GM21723 (cell line): ENCODE results near the gene HENMT1.
"Not testable (repeated sequence)": the region's sequence is repeated elsewhere in the genome, so short reads cannot be mapped to it uniquely, and the experiment has no call there.

Experiments used
- ATAC-seq: cut with Tn5 transposase; IDR thresholded peaks from one replicate; pipeline ENCODE4 v1.9.1; 2021; ENCODE audit warnings: mild to moderate bottlenecking, moderate library complexity; ENCODE audit not compliant: unreplicated experiment

HENMT1 gene

DNA sequence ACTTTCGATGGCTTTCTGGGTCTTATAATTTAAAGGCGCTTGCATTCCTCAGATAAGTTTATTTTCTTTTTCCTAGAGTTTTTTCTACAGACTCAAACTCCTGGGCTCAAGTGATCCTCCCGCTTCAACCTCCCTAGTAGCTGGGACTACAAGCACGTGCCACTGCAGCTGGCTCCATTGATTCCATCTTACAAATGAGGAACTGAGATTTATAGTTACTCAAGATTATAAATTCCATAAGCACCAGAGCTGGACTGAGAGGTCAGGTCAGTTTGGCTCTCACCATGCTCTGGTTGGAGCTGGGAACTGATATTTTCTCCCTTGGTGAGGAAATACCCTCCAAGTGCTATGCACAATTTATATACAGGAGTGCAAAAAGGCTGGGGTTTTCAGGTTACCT, 17.8 kb upstream of the HENMT1 start:
- no peak for ATAC-seq

DNA sequence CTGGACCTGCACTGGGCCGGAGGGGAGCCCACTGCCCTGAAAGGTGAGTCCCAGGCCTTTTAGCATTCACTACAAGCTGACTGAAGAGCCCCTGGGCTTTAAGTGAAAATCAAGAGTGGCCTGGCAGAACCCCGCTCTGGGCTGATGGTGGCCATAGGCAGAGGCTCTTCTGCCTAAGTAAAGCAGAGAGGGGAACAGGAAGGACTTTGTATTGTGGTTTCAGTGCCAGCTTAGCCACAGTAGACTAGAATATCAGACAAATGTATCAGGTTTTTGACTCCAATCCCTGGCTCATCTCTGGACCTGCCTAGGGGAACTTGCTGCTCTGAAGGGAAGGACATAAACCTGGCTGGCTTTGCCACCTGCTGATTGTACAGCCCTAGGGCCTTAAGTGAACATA, 10.2 kb upstream of the HENMT1 start:
- ATAC-seq = no peak

DNA sequence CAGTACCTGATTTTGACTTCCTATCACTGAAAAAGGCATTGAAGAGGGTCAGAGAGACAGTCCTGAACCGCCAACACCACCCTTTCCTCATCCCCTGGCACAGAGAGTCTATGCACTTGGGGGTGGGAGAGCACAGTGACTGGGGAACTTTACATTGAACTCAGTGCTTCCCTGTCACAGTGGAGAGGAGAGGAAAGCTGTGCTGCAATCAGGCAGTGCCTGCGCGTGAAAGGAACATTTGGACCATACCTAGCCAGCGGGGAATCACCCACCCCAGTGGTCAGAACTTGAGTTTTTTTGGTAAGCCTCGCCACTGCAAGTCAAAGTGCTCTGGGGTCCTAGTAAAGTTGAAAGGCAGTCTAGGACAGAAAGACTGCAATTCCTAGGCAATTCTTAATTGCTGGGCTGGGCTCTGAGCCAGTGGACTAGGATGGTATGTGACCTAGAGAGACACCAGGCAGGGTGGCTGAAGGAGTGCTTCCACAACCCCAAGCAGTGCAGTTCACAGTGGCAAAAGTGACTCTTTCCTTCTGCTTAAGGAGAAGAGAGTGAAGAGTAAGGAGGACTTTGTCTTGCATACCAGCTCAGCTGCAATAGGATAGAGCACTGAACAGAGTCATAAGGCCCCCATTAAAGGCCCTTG, 9.4 kb upstream of the HENMT1 start:
- ATAC-seq = no peak

DNA sequence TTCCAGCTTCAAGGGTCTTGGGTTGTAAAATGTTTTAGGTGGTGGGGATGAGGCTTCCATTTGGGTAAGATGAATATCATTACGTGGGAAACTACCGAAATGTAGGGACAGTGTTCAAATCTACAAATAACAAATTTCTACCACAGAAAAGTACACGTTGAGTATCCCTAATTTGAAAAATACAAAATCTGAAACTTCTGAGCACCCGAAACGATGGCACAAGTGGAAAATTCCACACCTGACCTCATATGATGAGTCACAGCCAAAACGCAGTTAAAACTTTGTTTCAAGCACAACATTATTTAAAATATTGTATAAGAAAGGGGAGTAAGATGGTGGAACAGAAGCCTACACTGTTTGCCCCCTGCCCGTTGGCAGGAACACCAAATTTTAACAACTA, 8.8 kb upstream of the HENMT1 start:
- ATAC-seq = no peak

DNA sequence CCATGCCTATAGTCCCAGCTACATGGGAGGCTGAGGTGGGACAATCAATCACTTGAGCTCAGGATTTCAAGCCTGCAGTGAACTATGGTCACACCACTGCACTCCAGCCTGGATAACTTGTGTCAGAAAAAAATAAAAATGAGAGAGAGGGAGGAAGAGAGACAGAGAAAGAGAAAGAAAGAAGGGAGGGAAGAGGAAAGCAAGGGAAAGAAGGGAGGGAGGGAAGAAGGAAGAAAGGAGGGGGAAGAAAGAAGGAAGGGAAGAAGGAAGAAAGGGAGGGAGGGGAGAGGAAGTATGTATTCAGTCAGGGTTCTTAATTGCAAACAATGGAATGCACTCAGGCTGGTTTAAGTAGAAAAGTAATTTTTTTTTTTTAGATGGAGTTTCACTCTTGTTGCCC, 7.9 kb upstream of the HENMT1 start:
- ATAC-seq = no peak

DNA sequence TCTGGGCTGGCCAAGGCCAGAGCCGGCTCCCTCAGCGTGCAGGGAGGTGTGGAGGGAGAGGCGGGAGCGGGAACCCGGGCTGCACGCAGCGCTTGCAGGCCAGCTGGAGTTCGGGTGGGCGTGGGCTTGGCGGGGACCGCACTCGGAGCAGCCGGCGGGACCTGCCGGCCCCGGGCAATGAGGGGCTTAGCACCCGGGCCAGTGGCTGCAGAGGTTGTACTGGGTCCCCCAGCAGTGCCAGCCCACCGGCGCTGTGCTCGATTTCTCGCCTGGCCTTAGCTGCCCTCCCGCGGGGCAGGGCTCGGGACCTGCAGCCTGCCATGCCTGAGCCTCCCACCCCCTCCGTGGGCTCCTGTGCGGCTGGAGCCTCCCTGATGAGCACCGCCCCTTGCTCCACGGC, 6.5 kb upstream of the HENMT1 start:
- ATAC-seq = not testable (repeated sequence)

DNA sequence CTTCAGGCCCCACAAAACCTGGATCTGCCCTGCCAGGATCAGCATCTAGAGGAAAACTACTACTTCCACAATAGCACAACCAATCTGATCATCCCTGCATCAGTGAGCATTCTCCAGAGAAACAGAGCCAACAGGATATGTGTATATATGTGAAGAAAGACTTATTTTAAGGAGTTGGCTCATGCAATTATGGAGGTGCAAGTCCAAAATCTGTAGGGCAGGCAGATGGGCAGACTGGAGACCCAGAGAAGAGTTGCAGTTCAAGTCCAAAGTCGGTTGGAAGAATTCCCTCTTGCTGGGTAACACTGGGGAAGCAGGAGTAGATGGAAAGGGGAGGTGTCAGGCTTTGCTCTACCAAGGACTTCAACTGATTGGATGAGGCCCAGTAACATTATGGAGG, 4.9 kb upstream of the HENMT1 start:
- ATAC-seq = no peak

DNA sequence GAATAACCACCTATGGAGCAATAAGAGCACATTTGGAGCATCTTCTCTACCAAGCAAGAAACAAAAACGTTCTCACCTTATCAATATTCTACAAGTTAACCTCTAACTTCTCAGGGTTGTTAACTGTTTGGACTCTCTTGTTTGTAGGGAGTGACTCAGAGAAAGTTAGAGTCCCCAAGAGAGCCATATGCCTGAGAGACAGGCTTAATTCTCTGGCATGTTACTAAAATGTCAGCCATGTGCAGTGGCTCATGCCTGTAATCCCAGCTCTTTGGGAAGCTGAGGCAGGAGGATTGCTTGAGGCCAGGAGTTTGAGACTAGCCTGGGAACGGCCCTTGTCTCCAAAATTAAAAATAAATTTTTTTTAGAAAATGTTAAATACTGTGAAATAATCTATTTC, 4.2 kb upstream of the HENMT1 start:
- no peak for ATAC-seq

DNA sequence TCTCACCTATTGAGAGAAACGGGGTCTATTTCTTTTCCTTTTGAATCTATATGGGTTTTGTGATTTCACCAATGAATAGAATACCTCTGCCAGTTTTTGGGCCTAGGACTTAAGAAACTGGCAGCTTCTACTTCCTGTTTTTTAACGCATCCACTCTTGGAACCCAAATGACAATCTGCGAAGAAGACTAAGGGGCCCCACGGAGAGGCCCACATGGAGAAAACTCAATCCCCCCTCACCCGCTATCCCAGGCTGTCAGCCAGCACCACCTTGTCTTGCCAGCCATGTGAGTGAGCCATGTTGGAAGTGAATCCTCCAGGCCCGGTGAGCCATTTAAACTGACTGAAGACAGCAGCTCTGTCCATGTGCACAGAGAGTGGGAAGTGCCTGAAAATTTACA, 3.6 kb upstream of the HENMT1 start:
- ATAC-seq = no peak

DNA sequence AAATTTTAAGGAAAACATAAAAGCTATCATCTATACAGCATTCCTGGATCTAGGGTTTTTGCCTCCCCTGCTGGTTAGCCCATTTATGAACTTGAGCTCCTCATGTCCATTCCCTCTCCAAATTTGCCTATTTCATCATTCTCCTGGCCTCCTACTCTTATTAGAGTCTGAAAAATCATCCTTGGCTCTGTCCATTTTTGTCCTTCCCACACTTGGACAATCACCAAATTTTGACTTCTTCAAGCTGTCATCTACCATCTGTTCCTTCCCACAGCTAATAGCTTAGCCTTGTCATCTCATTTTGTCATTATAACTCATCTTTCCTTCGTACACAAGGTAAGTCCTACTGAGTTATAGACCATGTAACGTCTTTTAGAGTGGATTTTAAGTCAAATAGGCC, 2.2 kb upstream of the HENMT1 start:
- no peak for ATAC-seq

DNA sequence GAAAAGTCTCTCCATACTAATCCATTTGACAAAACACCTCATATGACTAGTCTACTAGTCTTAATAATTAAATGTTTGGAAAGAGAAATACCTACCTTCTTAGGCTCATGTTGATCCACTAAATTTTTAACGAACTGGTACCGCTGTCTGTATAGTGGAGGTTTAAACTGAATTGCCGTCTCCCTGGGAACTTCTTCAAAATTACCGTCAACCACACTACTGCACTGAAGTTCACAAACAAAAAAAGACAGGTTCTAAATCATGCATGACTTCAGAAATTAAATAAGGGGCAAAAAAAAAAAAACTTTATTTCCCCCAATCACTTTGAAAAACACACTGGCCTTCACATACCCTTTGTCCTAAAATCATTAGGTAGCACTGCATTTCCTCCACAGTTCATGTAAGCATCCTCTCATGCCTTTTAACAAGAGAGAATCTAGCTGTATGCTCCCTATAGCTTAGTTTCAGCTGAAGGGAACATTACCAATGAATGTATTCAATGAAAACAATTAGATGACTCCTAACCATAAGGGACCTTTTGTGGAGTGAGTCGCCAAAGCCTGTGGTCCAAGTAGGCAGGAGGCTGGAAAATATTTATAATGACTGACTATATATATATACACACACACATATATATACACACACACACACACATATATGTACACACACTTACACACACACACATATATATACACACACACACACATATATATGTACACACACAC, 3.4 kb downstream of the HENMT1 start:
- no peak for ATAC-seq

DNA sequence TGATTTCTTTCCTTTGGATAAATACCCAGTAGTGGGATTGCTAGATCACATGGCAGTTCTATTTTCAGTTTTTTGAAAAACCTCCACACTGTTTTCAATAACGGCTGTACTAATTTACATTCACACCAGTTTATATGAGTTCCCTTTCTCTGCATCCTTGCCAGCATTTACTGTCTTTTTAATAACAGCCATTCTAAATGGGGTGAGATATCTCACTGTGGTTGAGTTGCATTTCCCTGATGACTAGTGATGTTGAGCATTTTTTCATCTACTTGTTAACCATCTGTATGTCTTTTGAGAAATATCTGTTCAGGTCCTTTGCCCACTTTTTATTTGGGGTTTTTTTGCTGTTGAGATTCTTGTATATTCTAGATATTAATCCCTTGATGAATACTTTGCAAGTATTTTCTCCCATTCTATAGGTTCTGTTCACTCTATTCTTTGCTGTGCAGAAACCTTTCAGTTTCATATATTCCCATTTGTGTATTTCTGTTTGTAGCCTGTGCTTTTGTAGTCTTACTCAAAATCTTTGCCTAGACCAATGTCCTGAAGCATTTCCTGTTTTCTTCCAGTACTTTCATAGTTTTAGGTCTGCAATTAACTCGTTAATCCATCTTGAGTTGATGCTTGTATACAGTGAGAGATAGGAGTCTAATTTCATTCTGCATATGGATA, 7.3 kb downstream of the HENMT1 start:
- no peak for ATAC-seq

DNA sequence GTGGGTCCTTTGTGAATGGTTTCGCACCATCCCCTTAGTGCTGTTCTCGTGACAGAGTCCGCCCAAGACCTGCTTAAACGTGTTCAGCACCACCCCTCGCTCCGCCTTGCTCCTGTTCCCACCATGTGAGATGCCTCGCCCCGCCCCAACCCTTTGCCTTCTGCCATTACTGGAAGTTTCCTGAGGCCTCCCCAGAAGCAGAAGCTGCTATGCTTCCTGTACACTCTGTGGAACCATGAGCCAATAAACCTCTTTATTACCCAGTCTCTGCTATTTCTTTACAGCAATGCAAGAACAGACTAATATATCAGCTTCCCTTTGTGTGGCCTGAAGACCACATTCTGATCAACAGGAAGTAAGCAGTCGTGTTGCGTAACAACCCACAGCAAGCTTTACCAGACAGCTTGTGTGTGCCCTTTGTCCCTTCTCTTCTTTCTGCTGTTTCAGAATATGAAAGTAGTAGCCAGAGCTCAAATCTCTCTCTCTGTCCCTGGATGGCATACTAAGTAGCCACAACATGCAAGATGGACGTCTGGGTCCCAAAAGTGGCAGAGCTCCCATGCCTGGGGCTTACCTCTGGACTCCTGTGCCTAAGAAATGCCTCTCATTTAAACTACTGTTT, 14.1 kb downstream of the HENMT1 start:
- ATAC-seq = no peak

DNA sequence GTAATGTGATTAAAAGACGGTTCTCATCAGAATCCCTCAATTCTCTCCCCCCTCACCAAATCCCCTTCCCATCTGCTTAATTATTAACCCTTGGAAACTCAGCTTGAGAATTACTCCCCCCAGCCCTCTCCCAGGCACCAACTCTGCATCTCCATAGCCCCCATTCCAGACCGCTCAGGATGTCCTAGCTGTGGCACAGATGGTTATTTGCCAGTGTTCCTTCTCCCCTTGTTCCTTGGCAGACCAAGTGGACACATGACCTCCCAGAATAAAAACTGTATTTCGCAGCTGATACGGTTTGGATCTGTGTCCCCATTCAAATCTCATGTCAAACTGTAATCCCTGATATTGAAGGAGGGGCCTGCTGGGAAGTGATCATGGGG, 14.6 kb downstream of the HENMT1 start:
- no peak for ATAC-seq

DNA sequence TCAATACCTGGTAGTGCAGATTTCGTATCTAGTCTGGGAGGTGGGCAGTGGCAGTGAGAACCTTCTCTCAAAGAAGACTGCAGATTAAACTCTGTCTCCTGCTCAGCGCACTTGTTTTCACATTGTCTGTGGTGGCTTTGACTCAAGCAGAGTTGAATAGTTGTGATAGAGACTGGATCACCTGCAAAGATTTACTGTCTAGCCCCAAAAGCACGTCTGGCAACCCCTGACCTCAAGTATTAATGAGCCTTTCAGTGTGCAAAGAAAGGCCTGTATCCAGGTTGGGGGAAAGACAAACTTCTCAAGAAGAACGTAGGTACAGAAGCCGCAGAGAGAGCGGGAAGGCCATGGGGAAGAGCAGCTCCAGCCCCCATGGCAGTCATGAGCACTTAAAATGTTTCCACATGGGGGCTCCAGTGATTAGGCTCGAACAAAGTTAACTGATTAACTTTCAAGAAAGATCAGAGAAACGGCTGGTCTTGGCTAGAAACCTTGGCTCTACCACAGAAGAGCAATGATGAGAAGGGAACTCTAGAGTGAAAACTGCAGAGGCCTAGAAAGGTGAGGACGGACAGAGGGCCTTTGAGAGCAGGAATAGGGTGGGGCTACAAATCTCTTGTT, 15.2 kb downstream of the HENMT1 start:
- no peak for ATAC-seq

DNA sequence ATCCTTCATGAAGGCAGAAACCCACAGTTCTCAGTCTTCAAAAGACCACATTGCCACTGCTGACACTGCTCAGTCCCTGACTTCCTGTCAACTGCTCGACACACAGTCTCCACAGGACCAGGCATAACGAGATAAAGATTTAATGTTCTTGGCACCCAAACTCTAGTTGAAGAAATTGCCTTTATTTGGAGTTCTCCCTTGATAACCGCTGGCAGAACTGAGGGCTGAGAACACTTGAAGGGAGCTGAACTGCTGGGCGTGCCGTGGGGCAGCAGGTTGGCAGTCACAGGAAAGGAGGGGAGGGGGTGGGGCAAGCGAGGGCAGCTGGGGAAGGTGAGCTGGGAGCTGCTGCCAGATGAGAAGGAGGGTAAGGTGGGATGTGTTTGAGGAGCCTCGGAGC, 15.9 kb downstream of the HENMT1 start:
- ATAC-seq = no peak

DNA sequence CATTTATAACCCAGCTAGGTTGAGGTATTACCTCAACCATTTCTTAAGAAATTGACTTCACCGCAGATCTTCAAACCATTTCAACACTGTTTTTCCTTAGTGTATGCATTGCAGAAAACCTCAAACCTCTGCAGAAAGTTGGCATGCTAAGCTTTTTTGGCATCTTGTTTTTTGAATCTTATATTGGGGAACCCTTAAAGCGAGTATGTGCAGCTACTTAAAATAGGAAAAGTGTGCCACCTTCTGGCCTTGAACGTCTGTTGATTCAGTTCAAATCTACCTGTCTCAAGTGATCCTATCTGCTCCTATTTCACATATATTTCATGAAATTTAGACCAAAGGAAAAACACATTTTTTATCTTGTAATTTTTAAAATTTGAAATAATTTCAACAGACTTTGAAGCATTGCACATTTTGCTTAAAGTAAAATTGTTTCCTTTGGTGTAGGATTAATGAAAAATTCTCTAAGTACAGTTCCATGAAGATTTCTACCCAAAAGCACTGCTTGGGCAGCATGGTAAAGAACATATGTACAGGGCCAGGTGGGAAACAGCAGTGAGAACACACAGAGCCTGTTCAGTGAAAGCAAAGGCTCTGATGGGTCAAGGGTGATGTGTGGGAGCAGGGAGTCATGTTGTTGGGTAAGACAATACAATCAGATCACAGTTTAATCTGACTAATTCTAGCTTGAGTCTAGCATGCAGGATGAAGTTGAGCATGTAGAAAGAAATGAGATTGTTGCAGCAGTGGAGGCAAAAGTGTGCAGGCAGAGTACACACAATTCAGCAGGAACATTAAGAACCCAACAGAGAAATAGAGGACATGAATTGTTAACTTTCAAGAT, 17.2 kb downstream of the HENMT1 start:
- ATAC-seq = peak; percentile 74

DNA sequence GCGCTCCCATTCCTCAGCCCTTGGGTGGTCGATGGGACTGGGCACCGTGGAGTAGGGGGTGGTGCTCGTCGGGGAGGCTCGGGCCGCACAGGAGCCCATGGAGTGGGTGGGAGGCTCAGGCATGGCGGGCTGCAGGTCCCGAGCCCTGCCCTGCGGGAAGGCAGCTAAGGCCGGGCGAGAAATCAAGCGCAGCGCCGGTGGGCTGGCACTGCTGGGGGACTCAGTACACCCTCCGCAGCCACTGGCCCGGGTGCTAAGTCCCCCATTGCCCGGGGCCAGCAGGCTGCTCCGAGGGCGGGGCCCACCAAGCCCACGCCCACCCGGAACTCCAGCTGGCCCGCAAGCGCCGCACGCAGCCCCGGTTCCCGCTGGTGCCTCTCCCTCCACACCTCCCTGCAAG, 20.0 kb downstream of the HENMT1 start:
- ATAC-seq = not testable (repeated sequence)

DNA sequence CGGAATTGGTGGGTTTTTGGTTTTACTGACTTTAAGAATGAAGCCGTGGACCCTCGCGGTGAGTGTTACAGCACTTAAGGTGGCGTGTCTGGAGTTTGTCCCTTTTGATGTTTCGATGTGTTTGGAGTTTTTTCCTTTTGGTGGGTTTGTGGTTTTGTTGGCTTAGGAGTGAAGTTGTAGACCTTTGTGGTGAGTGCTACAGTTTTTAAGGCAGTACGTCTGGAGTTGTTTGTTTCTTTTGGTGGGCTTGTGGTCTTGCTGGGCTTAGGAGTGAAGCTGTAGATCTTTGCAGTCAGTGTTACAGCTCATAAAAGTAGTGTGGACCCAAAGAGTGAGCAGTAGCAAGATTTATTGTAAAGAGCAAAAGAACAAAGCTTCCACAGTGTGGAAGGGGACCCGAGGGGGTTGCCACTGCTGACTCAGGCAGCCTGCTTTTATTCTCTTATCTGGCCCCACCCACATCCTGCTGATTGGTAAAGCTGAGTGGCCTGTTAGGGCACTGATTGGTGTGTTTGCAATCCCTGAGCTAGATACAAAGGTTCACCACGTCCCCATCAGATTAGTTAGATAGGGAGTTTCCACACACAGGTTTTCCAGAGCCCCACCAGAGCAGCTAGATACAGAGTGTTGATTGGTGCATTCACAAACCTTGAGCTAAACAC, 20.9 kb downstream of the HENMT1 start:
- no peak for ATAC-seq

DNA sequence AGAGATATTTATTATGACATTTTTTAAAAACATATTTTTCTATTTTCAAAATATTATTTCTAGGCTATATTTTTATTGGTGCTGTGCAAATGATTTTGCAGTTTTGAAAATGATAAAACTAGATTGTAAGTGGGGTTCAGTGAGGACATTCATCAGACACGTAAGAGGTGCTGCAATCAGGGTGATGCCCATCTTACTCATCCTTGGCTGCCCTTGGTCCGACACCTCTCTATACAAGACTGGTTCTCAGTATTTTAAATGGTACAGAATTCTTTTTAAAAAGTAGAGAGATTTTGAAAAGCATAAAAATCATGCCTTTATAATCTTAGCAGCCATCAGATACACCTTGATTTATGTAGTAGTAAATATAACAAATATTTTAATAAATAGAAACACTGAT, 24.0 kb downstream of the HENMT1 start:
- ATAC-seq = no peak
